ENCODE measurements around the gene TMEM18.

TMEM18 gene

DNA sequence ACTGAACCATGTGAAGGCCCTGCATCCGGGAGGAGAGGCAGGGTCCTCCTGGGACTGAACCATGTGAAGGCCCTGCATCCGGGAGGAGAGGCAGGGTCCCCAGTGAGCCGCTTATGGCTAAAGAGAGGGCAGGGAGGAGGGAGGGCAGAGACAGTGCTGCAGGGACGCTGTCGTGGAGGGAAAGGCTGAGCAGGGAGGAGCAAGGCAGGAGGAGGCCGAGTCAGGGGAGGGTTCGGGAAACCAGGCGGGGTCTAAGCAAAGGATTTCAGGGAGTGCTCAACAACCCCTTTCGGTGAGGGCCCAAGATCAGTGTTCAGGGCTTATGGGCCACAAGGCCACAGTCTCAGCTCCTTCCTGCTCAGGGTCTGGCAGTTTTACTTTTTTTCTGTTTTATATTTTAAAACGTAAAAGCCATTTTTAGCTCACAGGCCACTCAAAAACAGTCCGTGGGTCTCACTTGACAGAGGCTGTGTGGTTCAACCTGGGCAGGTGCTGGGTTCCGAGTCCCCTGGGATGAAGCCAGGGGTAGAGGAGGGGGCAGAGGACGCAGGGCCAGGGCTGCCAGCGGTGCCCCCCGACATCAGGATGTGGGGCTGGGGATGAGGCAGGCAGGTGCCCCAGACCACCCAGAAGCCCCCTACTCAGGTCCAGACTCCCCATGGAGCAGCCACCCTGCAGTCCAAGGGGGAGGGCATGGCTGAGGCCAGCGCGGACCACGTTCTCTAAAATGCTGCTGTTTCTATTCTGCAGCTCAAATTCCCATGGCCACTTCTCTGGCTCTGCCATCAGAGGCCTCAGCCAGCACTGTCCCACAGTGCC, 5.2 kb downstream of the TMEM18 start:
- no peak for DNase-seq

DNA sequence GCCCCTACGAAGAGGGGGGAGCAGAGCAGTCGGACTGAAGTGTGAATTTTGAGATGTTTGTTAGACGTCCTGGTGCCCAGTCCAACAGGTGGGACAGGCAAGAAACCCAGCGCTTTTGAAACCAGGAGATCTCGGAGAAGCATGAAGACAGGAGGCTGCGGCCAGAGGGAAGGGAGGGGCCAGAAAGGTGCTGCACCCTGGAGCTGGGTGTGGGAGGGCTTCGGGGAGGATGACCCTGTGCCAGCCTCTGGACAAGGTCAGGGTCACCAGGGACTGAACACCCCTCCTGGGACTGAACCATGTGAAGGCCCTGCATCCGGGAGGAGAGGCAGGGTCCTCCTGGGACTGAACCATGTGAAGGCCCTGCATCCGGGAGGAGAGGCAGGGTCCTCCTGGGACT, 6.1 kb downstream of the TMEM18 start:
- DNase-seq: no peak

DNA sequence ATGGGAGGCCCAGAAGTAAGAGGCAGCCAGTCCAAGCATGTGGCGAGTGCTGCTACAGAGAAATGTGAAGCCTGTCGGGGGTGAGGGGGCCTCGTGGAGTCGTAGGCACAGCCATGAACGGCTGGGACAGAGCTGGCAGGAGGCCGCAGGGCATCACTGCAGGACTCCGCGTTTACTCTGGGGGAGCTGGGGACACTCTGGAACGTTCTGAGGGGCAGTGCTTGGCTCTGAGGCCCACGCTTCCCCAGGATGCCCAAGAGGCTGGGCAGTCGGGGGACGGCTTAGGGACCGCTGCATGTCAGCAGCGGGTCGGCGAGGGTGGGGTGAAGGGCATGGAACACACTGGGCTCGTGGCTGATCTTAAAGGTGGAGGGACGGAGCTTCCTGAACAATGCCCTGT, 6.6 kb downstream of the TMEM18 start:
- no peak for DNase-seq

DNA sequence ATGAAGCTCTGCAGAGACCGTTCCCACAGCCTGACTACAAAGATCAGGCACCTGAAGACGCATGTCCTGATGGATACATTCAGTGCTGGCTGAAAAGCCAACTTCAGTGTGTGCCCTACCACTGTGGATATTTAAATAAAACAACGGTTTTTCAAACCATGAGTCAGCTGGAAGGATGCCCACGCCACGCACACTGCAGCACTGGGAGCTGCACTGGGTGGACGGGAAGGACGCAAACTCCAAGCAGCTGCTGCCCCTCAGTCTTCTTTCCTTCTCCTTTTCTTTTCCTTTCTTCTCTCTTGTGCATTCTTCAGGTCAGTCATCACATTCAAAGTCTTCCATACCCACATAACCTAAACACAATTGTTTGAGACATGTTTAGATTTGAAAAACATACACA, 7.9 kb downstream of the TMEM18 start:
- DNase-seq: no peak

DNA sequence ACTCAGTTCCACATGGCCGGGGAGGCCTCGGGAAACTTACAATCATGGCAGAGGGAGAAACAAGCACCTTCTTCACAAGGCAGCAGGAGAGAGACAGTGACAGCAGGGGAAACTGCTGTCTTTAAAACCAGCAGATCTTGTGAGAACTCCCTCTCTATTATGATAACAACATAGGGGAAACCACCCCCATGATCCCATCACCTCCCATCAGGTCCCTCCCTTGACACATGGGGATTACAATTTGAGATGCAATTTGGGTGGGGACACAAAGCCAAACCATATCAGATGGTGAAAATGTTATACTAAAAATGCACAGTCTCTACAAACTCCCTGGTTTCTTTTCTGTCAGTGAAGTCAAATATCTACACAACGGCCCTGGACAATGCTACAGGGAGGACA, 9.2 kb downstream of the TMEM18 start:
- DNase-seq: no peak

DNA sequence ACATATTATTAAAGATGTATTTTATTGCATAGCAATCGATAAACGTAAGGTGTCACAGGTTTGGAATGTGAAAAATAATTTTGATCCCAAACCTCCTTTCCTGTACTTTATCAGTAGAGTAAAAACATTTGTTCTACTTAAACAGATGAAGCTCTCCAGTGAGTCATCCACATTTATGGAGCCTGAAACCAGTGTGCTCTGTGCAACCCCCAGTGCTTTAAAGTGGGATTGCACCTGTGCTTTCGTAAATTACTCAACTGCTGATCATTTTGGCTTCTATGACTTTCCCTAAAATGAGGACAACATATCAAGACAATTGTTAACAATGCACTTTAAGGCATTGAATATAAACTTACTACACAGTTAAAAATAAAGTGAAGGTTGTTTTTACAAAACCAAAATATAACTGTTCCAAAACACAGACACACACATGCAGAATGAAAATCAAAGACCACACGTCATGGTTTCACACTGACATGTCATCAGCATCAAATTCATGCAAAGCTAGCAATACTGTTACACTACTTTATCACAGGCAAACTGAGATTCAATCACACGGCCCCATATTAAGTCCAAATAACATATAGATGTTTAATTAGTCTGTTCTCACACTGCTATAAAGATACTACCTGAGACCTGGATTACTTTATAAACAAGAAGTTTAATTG, 9.7 kb downstream of the TMEM18 start:
- no peak for DNase-seq

DNA sequence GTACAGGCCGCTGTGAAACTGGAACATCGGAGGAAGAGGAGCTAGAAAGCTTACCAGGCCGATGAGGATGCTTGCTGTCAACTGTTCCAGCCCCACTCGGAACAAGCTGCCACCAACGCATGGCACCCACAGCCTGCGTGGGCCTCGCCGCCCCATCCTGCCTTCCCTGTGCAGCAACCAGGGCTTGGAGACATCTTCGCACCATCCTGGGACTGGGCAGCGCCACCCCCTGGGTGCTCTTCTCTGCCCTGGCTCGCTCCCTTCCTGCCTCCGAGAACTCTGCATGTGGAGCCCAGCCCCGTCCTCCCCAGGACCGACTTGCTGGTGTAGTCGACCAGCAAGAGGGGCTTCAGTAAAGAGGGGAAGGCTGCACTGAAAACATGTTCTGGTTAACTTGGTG, 10.8 kb downstream of the TMEM18 start:
- no peak for DNase-seq

DNA sequence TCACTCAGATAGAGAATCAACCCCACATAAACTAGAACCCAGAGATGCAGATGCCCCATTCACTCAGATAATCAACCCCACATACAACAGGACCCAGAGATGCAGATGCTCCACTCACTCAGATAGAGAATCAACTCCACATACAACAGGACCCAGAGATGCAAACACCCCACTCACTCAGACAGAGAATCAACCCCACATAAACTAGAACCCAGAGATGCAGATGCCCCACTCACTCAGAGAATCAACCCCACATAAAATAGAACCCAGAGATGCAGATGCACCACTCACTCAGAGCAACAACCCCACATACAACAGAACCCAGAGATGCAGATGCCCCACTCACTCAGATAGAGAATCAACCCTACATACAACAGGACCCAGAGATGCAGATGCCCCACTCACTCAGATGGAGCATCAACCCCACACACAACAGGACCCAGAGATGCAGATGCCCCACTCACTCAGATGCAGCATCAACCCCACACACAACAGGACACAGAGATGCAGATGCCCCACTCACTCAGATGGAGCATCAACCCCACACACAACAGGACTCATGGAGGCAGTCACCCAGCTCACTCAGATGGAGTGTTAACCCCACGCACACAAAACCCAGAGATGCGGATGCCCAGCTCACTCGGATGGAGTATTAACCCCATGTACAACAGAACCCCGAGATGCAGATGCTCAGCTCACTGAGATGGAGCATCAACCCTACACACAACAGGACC, 11.7 kb downstream of the TMEM18 start:
- no peak for DNase-seq

DNA sequence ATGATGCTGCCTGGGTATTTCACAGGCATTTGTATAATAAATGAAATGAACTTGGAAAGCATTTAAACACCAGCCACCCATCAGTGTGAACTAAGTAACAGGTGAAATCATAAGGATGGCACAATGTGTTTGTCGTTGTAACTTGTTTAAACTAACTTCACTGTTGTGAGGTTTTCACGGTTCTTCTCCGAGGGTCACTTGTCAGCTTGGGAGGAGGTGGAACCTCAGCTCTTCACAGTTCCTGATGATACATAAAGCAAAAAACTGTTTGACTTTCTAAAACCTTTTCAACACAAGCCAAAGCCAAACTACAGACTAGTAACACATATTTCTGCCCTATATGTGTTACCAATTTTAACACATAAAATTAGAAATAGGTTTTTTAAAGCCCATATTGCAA, 13.1 kb downstream of the TMEM18 start:
- DNase-seq: no peak

DNA sequence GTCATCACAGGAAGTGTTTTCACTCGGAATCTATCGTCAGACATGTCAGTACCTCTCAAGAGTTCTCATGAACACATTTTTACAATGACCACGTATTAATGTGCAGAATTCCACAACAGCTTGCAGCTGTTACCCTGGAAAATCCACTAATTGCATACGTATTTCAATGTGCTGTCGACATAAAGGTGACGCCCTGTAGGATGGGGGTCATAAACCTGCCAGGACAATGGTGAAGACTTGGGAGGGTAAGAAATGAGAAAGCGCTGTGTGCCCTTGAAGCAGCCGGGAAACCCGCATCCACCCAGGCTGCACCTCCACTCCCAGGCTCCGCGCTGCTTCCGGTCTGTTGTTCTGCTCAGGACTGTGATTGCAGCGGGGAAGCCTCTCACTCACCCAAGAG, 14.0 kb downstream of the TMEM18 start:
- no peak for DNase-seq

DNA sequence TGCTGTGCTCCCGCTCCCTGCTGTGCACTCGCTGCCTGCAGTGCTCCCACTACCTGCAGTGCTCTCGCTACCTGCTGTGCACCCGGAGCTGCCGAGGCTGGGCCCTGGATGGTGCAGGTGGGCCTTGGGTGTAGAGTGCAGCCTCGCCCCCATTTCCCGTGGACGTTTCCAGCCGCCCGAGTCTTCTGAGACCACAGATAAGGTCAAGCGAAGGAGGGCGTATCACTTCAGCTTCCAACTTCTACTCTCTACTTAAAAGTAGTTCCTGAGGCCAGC, 15.9 kb downstream of the TMEM18 start:
- DNase-seq: no peak

DNA sequence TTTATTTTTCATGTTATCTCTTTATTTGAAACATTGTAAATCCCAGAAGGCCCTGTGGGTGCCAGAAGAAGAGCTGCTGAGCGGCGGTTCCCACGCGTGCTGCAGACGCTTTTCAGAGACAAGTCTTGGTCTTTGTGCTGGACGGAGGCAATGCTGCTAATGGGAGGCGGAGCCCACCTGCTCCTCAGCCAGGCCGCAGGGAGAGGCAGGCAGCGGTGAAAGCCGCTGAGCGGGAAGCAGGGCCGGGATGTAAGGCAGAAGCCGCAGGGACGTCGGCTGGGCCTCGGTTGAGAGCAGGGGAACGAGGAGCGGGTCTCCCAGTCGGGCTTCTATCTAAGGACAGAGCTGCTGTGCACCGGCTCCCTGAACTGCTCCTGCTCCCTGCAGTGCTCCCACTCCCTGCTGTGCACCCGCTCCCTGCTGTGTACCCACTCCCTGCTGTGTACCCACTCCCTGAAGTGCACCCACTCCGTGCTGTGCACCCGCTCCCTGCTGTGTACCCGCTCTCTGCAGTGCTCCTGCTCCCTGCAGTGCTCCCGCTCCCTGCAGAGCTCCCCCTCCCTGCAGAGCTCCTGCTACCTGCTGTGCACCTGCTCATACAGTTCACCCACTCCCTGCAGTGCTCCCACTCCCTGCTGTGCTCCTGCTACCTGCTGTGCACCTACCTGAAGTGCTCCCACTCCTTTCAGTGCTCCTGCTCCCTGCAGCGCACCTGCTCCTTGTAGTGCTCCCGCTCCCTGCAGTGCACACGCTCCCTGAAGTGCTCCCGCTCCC, 16.4 kb downstream of the TMEM18 start:
- DNase-seq: no peak

DNA sequence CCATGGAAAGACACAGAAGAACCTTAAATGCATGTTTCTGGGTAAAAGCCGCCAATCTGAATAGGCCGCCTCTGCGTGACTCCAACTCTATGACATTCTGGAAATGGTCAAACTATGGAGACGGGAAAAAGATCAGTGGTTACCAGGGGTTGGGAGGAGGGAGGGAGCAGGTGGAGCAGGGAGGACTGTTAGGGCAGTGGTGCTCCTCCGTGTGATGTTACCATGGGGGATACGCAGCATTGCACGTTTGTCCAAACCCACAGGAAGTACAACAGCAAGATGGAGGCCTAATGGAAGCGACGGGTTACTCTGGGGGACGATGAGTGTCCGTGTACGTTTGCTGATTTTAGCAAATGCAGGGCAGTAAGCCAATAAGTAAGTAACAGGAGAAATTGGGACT, 17.2 kb downstream of the TMEM18 start:
- no peak for DNase-seq

DNA sequence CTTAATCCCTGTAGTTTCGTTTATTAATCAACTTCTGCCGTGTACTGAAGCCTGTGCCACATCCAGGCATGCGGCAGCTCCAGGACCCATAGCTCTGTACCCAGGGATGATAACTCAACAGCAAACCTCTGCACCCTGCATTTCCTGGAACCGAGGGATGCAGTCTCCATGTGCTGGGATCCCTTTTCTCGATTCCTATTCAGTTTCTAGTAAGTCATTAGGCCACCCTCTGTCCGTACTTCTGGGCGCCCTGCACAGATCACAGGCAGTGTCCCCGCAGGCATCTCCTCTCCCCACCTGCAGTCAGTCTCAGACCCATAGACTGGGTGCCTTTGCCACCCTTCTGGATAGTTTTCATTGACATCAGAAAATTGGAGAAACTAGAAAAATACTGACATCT, 18.8 kb downstream of the TMEM18 start:
- DNase-seq: no peak

DNA sequence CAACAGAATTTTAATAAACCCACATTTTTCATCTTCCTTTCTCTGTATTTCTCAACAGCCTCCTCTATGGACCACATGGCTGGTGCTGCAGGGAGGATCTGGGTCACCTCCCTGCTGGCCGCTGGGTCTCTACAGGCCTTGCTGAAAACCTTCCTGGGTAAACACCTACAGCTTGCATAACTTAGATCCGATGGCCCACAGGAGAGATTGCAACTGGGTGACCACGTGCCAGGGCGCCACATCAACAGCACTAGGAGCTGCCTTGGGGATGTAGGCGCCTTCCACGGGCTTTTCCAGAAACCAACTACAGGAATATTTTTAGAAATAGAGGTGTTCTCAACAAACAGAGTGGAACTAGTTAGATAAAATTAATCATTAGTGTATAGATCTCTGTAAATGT, 19.4 kb downstream of the TMEM18 start:
- no peak for DNase-seq

DNA sequence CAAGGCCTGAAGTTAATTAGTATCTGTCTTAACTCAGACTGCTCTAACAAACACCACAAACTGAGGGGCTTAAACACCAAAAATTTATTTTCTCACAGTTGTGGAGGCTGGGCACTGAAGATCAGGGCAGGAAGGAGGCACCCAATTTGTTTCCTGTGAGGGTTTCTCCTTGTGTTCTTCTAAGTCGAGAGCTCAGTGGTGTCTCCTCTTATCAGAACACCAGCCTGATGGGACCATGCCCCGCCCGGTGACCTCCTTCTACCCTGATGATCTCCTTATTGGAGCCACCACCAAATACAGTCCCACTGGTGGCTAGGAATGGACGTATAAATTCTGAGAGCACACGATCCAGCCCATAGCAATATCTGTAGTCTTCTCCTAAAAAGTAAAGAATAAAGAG, 20.5 kb downstream of the TMEM18 start:
- DNase-seq: no peak

DNA sequence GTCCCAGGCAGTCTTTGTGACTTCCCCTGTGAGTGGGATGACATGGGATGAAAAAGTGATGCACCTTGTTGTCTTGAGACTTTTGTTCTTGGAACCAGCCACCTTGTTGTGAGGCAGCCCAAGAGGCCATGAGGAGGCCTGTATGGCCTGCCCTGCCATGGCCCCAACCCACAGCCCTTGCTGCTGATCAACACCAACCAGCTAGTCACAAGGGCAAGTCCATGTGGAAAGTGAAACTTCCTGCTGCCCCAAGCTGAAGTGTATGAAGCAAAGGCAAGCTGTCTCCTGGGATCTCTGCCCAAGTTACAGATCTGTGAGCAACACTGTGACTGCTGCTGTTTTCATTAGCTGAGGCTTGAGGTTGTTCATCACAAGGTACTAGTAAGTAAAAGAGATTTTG, 21.6 kb downstream of the TMEM18 start:
- no peak for DNase-seq

DNA sequence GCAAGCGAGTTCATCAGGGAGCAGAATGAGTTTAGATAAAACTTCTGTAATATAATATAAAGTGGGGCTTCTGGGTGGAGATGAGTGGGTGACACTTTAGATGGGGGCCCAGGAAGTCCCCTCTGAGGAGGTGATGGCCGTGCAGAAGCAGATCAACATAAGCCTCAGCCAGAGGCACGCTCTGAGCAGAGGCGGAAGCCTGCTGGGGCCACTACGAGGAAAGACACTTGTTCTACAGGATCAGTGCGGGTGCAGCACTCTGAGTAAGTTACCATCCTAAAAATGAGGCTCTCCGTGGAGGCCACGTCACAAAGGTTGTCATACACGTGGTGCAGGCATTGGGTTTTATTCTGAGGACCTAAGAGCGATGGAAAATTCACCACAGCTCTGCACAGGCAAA, 22.3 kb downstream of the TMEM18 start:
- no peak for DNase-seq

DNA sequence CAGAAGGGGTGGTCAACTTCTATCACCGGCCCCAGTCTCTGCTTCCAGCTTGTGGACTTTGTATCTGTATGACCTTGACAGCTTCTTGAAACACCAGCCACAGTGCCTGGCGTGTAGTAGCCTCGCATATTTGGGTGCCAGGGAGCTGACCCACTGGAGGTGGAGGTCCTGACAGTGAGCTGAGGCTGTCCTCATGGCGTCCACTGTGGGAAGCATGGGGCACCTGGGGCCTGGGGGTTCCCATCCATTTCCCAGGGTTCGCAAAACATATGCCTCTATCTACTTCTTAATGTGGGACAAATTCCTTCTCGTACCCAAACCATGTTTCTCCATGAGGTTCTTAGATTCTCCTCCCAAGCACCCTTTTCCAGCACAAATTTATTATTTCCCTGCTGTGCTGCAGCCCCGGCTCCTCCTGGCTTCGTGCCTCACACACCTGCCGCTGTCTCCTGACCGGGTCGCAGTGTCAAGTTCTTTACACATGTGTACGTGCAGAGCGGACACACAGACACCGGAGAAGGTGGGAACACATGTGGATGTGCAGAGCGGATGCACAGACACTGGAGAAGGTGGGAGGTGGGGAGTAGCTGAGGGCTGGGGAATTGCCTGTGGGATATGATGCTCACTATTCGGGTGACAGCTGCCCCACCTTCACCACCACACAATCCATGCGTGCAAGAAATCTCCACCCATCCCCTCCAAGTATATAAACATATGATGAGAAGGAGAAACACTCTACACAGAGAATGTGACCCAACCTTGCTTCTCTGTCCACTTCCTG, 23.4 kb downstream of the TMEM18 start:
- DNase-seq: no peak

DNA sequence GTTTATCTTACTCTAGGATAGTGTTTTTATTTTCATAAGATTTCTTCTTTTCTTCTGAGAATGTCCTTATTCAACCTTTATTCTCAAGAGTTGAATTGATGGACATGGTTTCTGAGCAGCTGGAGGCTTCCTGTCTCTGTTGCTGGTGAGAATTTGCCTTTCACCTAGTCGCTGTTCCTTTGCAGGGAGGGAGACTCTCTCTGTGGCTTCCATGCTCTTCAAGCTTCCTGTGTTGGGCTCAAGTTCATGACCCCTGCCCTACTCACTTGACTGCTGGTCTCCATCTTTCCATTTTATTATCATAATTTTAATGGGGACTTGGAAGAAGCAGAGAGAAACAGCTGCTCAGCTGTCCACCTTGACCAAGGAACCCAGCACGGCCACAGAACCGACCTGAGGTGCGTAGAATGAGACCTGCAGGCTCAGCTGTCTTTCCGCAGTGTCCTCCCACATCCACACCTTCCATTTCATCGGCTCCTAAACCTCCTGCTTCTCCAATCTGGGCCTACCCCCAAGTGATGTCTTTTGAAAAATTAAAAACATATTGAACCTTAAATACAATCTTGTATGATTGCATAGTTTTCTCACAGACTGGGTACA, 24.2 kb downstream of the TMEM18 start:
- DNase-seq: no peak

DNA sequence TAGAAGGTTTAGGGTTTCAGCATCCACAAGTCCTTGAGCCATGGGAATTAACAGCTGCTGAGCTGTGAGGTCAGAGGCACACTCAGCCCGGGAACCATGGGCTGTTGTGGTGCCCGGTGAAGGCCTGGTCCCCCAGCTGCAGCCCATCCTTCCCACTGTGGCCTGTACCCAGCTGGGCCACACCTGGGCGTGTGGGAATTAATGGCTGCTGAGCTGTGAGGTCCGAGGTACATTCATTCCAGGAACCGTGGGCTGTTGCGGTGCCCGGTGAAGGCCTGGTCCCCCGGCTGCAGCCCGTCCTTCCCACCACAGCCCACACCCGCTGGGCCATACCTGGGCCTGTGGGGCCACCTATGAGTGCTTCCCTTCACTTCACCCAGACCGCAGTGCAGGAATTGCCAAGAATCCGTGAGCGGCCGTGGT, 25.2 kb downstream of the TMEM18 start:
- DNase-seq: no peak
